ENCODE data around the gene PPWD1. TPM values are rescaled to one million over a fixed set of nuclear protein-coding genes. Genes with fewer than 3 reads are reported as not detected.

PPWD1 gene
- total and polyA plus RNA-seq, 2 of the 13 experiments (the other 11 are each of a cell fraction or from before 2014, with no cell fraction given) = 7.4 to 44.3 TPM

DNA sequence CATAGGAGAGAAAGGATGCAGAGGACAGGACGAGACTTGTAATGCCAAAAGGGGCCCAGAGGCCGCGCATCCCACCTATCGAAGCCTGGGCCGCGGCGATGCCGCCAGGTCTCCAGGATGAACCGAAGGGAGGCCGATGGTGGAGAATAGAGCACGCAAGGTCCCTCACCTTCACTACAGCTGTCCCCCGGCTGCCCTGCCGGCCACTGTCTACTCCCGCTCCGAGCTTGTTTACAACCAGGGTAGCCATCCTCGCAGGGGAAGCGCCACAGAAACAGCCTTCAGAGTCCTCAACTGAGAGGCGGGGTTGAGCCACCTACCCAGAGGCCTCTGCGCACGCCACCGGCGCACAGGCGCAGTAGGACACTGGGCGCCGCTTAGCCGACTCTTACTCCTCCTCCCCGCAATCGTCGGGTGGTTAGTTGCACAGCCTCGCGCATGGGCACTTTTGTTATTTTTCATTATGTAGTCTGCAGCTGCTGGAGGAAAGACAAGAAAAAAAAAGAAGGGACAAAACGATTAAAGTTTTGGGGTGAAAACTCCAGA is 61.0 kb downstream of the PPWD1 start, which contains the start of gene TRIM23 (continued):
- TF ChIP-seq, protein P1, sequence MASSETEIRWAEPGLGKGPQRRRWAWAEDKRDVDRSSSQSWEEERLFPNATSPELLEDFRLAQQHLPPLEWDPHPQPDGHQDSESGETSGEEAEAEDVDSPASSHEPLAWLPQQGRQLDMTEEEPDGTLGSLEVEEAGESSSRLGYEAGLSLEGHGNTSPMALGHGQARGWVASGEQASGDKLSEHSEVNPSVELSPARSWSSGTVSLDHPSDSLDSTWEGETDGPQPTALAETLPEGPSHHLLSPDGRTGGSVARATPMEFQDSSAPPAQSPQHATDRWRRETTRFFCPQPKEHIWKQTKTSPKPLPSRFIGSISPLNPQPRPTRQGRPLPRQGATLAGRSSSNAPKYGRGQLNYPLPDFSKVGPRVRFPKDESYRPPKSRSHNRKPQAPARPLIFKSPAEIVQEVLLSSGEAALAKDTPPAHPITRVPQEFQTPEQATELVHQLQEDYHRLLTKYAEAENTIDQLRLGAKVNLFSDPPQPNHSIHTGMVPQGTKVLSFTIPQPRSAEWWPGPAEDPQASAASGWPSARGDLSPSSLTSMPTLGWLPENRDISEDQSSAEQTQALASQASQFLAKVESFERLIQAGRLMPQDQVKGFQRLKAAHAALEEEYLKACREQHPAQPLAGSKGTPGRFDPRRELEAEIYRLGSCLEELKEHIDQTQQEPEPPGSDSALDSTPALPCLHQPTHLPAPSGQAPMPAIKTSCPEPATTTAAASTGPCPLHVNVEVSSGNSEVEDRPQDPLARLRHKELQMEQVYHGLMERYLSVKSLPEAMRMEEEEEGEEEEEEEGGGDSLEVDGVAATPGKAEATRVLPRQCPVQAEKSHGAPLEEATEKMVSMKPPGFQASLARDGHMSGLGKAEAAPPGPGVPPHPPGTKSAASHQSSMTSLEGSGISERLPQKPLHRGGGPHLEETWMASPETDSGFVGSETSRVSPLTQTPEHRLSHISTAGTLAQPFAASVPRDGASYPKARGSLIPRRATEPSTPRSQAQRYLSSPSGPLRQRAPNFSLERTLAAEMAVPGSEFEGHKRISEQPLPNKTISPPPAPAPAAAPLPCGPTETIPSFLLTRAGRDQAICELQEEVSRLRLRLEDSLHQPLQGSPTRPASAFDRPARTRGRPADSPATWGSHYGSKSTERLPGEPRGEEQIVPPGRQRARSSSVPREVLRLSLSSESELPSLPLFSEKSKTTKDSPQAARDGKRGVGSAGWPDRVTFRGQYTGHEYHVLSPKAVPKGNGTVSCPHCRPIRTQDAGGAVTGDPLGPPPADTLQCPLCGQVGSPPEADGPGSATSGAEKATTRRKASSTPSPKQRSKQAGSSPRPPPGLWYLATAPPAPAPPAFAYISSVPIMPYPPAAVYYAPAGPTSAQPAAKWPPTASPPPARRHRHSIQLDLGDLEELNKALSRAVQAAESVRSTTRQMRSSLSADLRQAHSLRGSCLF (CRISPR knock-in tag; IDR thresholded peaks at IDR 0.05; ENCODE audit: borderline replicate concordance) = no peak
- no peak for TF ChIP-seq ARHGAP35 (CRISPR knock-in tag; IDR thresholded peaks at IDR 0.05; ENCODE audit: borderline replicate concordance)
- TF ChIP-seq, protein P2, sequence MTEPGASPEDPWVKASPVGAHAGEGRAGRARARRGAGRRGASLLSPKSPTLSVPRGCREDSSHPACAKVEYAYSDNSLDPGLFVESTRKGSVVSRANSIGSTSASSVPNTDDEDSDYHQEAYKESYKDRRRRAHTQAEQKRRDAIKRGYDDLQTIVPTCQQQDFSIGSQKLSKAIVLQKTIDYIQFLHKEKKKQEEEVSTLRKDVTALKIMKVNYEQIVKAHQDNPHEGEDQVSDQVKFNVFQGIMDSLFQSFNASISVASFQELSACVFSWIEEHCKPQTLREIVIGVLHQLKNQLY (CRISPR knock-in tag; IDR thresholded peaks at IDR 0.05) = no peak
- TF ChIP-seq ZBTB21 (CRISPR knock-in tag; IDR thresholded peaks at IDR 0.05) = no peak
- TF ChIP-seq, protein P3, sequence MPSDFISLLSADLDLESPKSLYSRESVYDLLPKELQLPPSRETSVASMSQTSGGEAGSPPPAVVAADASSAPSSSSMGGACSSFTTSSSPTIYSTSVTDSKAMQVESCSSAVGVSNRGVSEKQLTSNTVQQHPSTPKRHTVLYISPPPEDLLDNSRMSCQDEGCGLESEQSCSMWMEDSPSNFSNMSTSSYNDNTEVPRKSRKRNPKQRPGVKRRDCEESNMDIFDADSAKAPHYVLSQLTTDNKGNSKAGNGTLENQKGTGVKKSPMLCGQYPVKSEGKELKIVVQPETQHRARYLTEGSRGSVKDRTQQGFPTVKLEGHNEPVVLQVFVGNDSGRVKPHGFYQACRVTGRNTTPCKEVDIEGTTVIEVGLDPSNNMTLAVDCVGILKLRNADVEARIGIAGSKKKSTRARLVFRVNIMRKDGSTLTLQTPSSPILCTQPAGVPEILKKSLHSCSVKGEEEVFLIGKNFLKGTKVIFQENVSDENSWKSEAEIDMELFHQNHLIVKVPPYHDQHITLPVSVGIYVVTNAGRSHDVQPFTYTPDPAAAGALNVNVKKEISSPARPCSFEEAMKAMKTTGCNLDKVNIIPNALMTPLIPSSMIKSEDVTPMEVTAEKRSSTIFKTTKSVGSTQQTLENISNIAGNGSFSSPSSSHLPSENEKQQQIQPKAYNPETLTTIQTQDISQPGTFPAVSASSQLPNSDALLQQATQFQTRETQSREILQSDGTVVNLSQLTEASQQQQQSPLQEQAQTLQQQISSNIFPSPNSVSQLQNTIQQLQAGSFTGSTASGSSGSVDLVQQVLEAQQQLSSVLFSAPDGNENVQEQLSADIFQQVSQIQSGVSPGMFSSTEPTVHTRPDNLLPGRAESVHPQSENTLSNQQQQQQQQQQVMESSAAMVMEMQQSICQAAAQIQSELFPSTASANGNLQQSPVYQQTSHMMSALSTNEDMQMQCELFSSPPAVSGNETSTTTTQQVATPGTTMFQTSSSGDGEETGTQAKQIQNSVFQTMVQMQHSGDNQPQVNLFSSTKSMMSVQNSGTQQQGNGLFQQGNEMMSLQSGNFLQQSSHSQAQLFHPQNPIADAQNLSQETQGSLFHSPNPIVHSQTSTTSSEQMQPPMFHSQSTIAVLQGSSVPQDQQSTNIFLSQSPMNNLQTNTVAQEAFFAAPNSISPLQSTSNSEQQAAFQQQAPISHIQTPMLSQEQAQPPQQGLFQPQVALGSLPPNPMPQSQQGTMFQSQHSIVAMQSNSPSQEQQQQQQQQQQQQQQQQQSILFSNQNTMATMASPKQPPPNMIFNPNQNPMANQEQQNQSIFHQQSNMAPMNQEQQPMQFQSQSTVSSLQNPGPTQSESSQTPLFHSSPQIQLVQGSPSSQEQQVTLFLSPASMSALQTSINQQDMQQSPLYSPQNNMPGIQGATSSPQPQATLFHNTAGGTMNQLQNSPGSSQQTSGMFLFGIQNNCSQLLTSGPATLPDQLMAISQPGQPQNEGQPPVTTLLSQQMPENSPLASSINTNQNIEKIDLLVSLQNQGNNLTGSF (CRISPR knock-in tag; IDR thresholded peaks at IDR 0.05) = no peak
- TF ChIP-seq, protein P4, sequence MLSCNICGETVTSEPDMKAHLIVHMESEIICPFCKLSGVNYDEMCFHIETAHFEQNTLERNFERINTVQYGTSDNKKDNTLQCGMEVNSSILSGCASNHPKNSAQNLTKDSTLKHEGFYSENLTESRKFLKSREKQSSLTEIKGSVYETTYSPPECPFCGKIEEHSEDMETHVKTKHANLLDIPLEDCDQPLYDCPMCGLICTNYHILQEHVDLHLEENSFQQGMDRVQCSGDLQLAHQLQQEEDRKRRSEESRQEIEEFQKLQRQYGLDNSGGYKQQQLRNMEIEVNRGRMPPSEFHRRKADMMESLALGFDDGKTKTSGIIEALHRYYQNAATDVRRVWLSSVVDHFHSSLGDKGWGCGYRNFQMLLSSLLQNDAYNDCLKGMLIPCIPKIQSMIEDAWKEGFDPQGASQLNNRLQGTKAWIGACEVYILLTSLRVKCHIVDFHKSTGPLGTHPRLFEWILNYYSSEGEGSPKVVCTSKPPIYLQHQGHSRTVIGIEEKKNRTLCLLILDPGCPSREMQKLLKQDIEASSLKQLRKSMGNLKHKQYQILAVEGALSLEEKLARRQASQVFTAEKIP (CRISPR knock-in tag; IDR thresholded peaks at IDR 0.05; ENCODE audit: borderline replicate concordance) = no peak
- peak; percentile 53; the same call in 1 of the 3 replicates for TF ChIP-seq MXI1 (IDR thresholded peaks at IDR 0.05; ENCODE audit: borderline replicate concordance, low read depth, low read length)
- no peak for TF ChIP-seq ZNF709 (CRISPR knock-in tag; IDR thresholded peaks at IDR 0.05)
- TF ChIP-seq ZNF839 (CRISPR knock-in tag; IDR thresholded peaks at IDR 0.05; ENCODE audit: borderline replicate concordance) = 0 out of 2 replicates have a peak, but pooled peaks have one; percentile 17
- TF ChIP-seq, protein P5, sequence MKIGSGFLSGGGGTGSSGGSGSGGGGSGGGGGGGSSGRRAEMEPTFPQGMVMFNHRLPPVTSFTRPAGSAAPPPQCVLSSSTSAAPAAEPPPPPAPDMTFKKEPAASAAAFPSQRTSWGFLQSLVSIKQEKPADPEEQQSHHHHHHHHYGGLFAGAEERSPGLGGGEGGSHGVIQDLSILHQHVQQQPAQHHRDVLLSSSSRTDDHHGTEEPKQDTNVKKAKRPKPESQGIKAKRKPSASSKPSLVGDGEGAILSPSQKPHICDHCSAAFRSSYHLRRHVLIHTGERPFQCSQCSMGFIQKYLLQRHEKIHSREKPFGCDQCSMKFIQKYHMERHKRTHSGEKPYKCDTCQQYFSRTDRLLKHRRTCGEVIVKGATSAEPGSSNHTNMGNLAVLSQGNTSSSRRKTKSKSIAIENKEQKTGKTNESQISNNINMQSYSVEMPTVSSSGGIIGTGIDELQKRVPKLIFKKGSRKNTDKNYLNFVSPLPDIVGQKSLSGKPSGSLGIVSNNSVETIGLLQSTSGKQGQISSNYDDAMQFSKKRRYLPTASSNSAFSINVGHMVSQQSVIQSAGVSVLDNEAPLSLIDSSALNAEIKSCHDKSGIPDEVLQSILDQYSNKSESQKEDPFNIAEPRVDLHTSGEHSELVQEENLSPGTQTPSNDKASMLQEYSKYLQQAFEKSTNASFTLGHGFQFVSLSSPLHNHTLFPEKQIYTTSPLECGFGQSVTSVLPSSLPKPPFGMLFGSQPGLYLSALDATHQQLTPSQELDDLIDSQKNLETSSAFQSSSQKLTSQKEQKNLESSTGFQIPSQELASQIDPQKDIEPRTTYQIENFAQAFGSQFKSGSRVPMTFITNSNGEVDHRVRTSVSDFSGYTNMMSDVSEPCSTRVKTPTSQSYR (CRISPR knock-in tag; IDR thresholded peaks at IDR 0.05; ENCODE audit: borderline replicate concordance) = no peak

Measured in HepG2 (cell line).